NCI-H2029 (cell line): ENCODE data around the gene LTBP2.
"Not testable (repeated sequence)": the region's sequence is repeated elsewhere in the genome, so short reads cannot be mapped to it uniquely, and the experiment has no call there.

ENCODE experiments used
- DNase-seq: peaks from one replicate; lab custom pipeline; 2025; lab: John Stamatoyannopoulos, UW

LTBP2 gene

GRCh38 chr14:74551001-74551400 lies 61.0 kb downstream of the LTBP2 start:
- no peak for DNase-seq

GRCh38 chr14:74550071-74550470 lies 62.0 kb downstream of the LTBP2 start:
- no peak for DNase-seq

GRCh38 chr14:74549588-74549987 lies 62.4 kb downstream of the LTBP2 start:
- no peak for DNase-seq

GRCh38 chr14:74548881-74549280 lies 63.2 kb downstream of the LTBP2 start:
- no peak for DNase-seq

- no peak for DNase-seq
These were observed 64.6 kb downstream of the LTBP2 start for GRCh38 chr14:74547331-74547927.

- DNase-seq: no peak
These were observed 65.6 kb downstream of the LTBP2 start for GRCh38 chr14:74546416-74546815.

GRCh38 chr14:74545386-74545785 lies 66.7 kb downstream of the LTBP2 start:
- no peak for DNase-seq

- DNase-seq: no peak
These were observed 68.1 kb downstream of the LTBP2 start for GRCh38 chr14:74543771-74544438.

- DNase-seq: no peak
These were observed 69.9 kb downstream of the LTBP2 start for GRCh38 chr14:74542056-74542685.

- peak; percentile 14 for DNase-seq
These were observed 70.8 kb downstream of the LTBP2 start for GRCh38 chr14:74541225-74541624.

GRCh38 chr14:74539503-74539902 lies 72.5 kb downstream of the LTBP2 start:
- DNase-seq: no peak

- no peak for DNase-seq
These were observed 73.3 kb downstream of the LTBP2 start for GRCh38 chr14:74538411-74539391.

- DNase-seq: not testable (repeated sequence)
These were observed 75.7 kb downstream of the LTBP2 start for GRCh38 chr14:74536336-74536735.

- DNase-seq: no peak
These were observed 76.2 kb downstream of the LTBP2 start for GRCh38 chr14:74535756-74536325.

- DNase-seq: no peak
These were observed 78.5 kb downstream of the LTBP2 start for GRCh38 chr14:74533576-74533975.

- no peak for DNase-seq
These were observed 79.8 kb downstream of the LTBP2 start for GRCh38 chr14:74532246-74532645.

GRCh38 chr14:74531467-74531866 lies 80.6 kb downstream of the LTBP2 start:
- no peak for DNase-seq

- DNase-seq: no peak
These were observed 81.0 kb downstream of the LTBP2 start for GRCh38 chr14:74531006-74531405.

- no peak for DNase-seq
These were observed 83.2 kb downstream of the LTBP2 start for GRCh38 chr14:74528886-74529285.

GRCh38 chr14:74528406-74528805 lies 83.6 kb downstream of the LTBP2 start:
- DNase-seq: no peak

GRCh38 chr14:74527736-74528280 lies 84.2 kb downstream of the LTBP2 start:
- DNase-seq: no peak
